ENCODE results near the gene ACTRT3.

ACTRT3 gene

GRCh38 chr3:169769287-169770181 lies at the start of gene ACTRT3:
Gene ACTRT3 (minus strand): TSS chr3:169769561. CDS start chr3:169769520, 41 bp downstream.
- DNase-seq (ENCODE audit: low read depth, low spot score): peak; percentile 24

GRCh38 chr3:169818316-169818715 lies 49.0 kb upstream of the ACTRT3 start:
- no peak for DNase-seq (ENCODE audit: low read depth, low spot score)

- DNase-seq (ENCODE audit: low read depth, low spot score): no peak
Observed at GRCh38 chr3:169815590-169816150, 46.3 kb upstream of the ACTRT3 start.

- DNase-seq (ENCODE audit: low read depth, low spot score): peak; percentile 58
Observed at GRCh38 chr3:169813757-169814517, 44.6 kb upstream of the ACTRT3 start.

- no peak for DNase-seq (ENCODE audit: low read depth, low spot score)
Observed at GRCh38 chr3:169813278-169813677, 43.9 kb upstream of the ACTRT3 start.

GRCh38 chr3:169812332-169813235 lies 43.2 kb upstream of the ACTRT3 start, which contains the start of the genes LRRC34 and LRRIQ4:
Gene LRRC34 (minus strand): TSS chr3:169812904. CDS start chr3:169812548, 356 bp downstream.
Gene LRRIQ4 (plus strand): TSS chr3:169812870. CDS start chr3:169821922, 9,052 bp downstream.
- peak; percentile 9 for DNase-seq (ENCODE audit: low read depth, low spot score)

- no peak for DNase-seq (ENCODE audit: low read depth, low spot score)
Observed at GRCh38 chr3:169811631-169812331, 42.4 kb upstream of the ACTRT3 start.

GRCh38 chr3:169809230-169809795 lies 40.0 kb upstream of the ACTRT3 start:
- no peak for DNase-seq (ENCODE audit: low read depth, low spot score)

- DNase-seq (ENCODE audit: low read depth, low spot score): no peak
Observed at GRCh38 chr3:169804681-169805080, 35.3 kb upstream of the ACTRT3 start.

- no peak for DNase-seq (ENCODE audit: low read depth, low spot score)
Observed at GRCh38 chr3:169792359-169792758, 23.0 kb upstream of the ACTRT3 start.

- no peak for DNase-seq (ENCODE audit: low read depth, low spot score)
Observed at GRCh38 chr3:169790687-169791429, 21.5 kb upstream of the ACTRT3 start.

GRCh38 chr3:169790219-169790618 lies 20.9 kb upstream of the ACTRT3 start:
- no peak for DNase-seq (ENCODE audit: low read depth, low spot score)

- DNase-seq (ENCODE audit: low read depth, low spot score): no peak
Observed at GRCh38 chr3:169787791-169788190, 18.4 kb upstream of the ACTRT3 start.

GRCh38 chr3:169787120-169787519 lies 17.8 kb upstream of the ACTRT3 start:
- no peak for DNase-seq (ENCODE audit: low read depth, low spot score)

GRCh38 chr3:169781209-169781855 lies 12.0 kb upstream of the ACTRT3 start:
- no peak for DNase-seq (ENCODE audit: low read depth, low spot score)

GRCh38 chr3:169780742-169781141 lies 11.4 kb upstream of the ACTRT3 start:
- DNase-seq (ENCODE audit: low read depth, low spot score): no peak

GRCh38 chr3:169777822-169778221 lies 8.5 kb upstream of the ACTRT3 start:
- DNase-seq (ENCODE audit: low read depth, low spot score): no peak

- no peak for DNase-seq (ENCODE audit: low read depth, low spot score)
Observed at GRCh38 chr3:169774186-169774585, 4.8 kb upstream of the ACTRT3 start.
